GM06990 (cell line): ENCODE results near the gene EPHA6.

Source experiments
- DNase-seq: peaks from one replicate; pipeline ENCODE4 v3.0.0-alpha.2; 2011; ENCODE audit not compliant: insufficient read length; ENCODE audit errors: extremely low read depth
- H3K27me3 ChIP-seq: replicated peaks from 2 replicates; pipeline ENCODE4 v1.6.0; 2011; ENCODE audit warnings: low read length; ENCODE audit not compliant: control insufficient read depth, insufficient read depth
- H3K36me3 ChIP-seq: 2 replicates; pipeline ENCODE4 v1.5.1; 2011; ENCODE audit warnings: low read length; ENCODE audit not compliant: control insufficient read depth, insufficient read depth
- H3K4me3 ChIP-seq: replicated peaks from 2 replicates; pipeline ENCODE4 v1.5.1; 2011; ENCODE audit warnings: low read depth, mild to moderate bottlenecking, control low read depth, low read length
- CTCF ChIP-seq: IDR thresholded peaks from 2 replicates; pipeline ENCODE4 v1.5.1; 2011; ENCODE audit warnings: low read length, control low read depth, mild to moderate bottlenecking, inconsistent platforms; ENCODE audit not compliant: insufficient read depth, poor library complexity, severe bottlenecking

EPHA6 gene

GRCh38 chr3:97712919-97713318 is 898.5 kb downstream of the EPHA6 start:
- no peaks in the 10 kb centered on the region for H3K27me3 ChIP-seq
- TF ChIP-seq CTCF = no peak
- no peak overlapping the region for H3K4me3 ChIP-seq
- DNase-seq = no peak
- H3K36me3 ChIP-seq = no peaks in the 10 kb centered on the region

DNA sequence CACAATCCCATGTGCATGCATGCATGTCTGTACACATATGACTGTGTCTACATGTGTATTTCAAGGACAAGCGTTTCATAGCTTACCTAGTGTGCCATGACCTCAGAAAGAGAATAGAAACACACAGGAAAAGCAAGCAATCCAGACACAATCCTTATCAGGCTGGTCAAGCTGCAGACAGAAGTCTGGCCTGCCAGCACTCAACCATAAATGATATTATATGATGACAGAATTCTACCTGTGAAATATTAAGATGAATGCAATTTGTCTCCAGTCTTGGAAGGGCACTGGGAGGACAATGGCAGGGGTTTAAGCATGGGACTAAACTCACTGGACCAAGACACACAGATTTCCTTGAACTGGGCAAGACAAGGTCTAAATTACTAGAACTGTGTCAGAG is 899.2 kb downstream of the EPHA6 start:
- Histone ChIP-seq H3K36me3 (no peaks in the 10 kb centered on the region), H3K4me3 (no peak overlapping the region), H3K27me3 (no peaks in the 10 kb centered on the region)
- no peak for DNase-seq
- TF ChIP-seq CTCF = no peak

GRCh38 chr3:97719156-97719821 is 904.9 kb downstream of the EPHA6 start:
- H3K27me3 ChIP-seq = no peaks in the 10 kb centered on the region
- peak; percentile 97 for TF ChIP-seq CTCF
- no peak overlapping the region for H3K4me3 ChIP-seq
- H3K36me3 ChIP-seq = no peaks in the 10 kb centered on the region
- peak; percentile 1 for DNase-seq

GRCh38 chr3:97720417-97720816 is 906.0 kb downstream of the EPHA6 start:
- no peaks in the 10 kb centered on the region for H3K27me3 ChIP-seq
- TF ChIP-seq CTCF = no peak
- H3K36me3 ChIP-seq = no peaks in the 10 kb centered on the region
- H3K4me3 ChIP-seq = no peak overlapping the region
- DNase-seq = no peak

DNA sequence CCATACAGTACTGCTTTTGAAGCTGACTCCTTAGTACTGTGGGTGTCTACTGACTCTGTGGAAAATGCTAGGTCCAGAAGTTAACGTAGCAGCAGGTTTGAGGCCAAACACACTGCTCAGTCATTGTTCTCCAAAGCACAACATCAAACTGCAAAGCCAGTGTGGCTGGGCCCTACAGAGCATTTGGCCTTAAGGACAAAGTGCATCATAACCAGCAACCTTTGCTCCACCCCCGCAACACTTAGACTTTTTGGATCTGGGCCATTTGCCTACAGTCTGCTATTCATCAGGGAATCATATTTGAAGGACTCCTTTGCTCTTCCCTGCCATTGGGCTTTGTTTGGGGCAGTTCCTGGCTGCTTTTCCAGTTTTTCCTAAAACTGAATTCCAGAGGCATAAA is 907.1 kb downstream of the EPHA6 start:
- TF ChIP-seq CTCF = no peak
- no peaks in the 10 kb centered on the region for H3K27me3 ChIP-seq
- no peaks in the 10 kb centered on the region for H3K36me3 ChIP-seq
- no peak overlapping the region for H3K4me3 ChIP-seq
- DNase-seq = no peak

- no peaks in the 10 kb centered on the region for H3K36me3 ChIP-seq
- no peaks in the 10 kb centered on the region; the same call in 1 of the 2 replicates for H3K27me3 ChIP-seq
- no peak for TF ChIP-seq CTCF
- no peak for DNase-seq
- no peak overlapping the region for H3K4me3 ChIP-seq
Observed at GRCh38 chr3:97736928-97737327, 922.5 kb downstream of the EPHA6 start.
